HG03460 (cell line): ENCODE results near the gene FLOT2.
"Not testable (repeated sequence)": the region's sequence is repeated elsewhere in the genome, so short reads cannot be mapped to it uniquely, and the experiment has no call there.

Experiments
- ATAC-seq: cut with Tn5 transposase; IDR thresholded peaks from one replicate; pipeline ENCODE4 v1.9.1; 2021; ENCODE audit not compliant: unreplicated experiment

FLOT2 gene

GRCh38 chr17:28853295-28853694 is 44.2 kb downstream of the FLOT2 start:
- no peak for ATAC-seq

- ATAC-seq, result no peak
These were observed 48.3 kb downstream of the FLOT2 start for GRCh38 chr17:28849281-28849680.

- ATAC-seq, result not testable (repeated sequence)
These were observed 48.9 kb downstream of the FLOT2 start for GRCh38 chr17:28848667-28849066.

- ATAC-seq, result not testable (repeated sequence)
These were observed 50.8 kb downstream of the FLOT2 start for GRCh38 chr17:28846699-28847098.

- ATAC-seq, result no peak
These were observed 51.3 kb downstream of the FLOT2 start for GRCh38 chr17:28846231-28846630.

- ATAC-seq, result no peak
These were observed 53.8 kb downstream of the FLOT2 start for GRCh38 chr17:28843816-28844148.

GRCh38 chr17:28842282-28843012 is 55.1 kb downstream of the FLOT2 start, which contains the start of gene FAM222B:
FAM222B (minus strand) TSS chr17:28842790; CDS start chr17:28766667, 76,123 bp downstream.
- ATAC-seq, result peak; percentile 80

GRCh38 chr17:28841901-28842281 is 55.6 kb downstream of the FLOT2 start:
- no peak for ATAC-seq

GRCh38 chr17:28839221-28839620 is 58.3 kb downstream of the FLOT2 start:
- no peak for ATAC-seq

GRCh38 chr17:28836541-28836940 is 61.0 kb downstream of the FLOT2 start:
- not testable (repeated sequence) for ATAC-seq

GRCh38 chr17:28834420-28834819 is 63.1 kb downstream of the FLOT2 start:
- ATAC-seq, result no peak
